HG02623 (cell line): ENCODE data around the gene MCRIP1.

Experiments used
- ATAC-seq: cut with Tn5 transposase; IDR thresholded peaks from one replicate; pipeline ENCODE4 v1.9.1; 2021; ENCODE audit warnings: moderate library complexity; ENCODE audit not compliant: unreplicated experiment

MCRIP1 gene

GRCh38 chr17:81807210-81807719 lies 25.8 kb downstream of the MCRIP1 start:
- no peak for ATAC-seq

DNA sequence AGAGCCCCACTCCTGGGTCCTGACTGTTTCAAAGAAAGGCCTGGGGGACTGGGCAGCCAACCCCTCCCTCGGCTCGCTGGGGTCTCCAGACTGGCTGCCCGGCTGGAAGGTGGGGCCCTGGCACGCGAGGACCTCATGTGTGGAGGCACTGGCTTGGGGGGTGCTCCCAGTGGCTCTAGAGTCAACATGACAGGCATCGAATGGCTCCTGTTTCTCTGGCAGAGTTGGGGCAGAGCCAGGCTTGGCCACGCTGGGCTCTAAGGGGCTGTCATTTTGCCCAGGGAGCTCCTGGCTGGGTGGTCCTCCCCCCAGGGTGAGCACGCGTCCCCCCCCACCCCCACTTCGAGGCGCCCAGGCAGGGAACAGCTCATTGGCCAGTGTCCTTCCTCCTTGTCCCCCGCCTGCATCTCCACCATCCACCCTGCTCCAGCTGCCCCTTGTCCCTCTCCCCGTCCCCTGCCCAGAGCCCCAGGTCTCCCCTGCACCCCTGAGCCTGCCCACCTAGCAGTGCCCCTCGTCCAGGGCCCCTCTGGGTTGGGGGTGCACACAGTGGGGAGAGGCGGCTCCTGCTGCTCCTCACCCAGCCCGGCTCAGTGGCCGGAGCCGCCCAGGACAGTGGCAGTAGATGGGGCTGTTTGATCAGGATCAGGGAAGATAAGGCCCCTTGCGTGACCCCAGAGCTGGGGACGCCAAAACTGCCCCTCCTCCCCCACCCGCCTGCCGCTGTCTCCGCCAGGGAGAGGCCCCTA lies 26.5 kb downstream of the MCRIP1 start:
- ATAC-seq = no peak

DNA sequence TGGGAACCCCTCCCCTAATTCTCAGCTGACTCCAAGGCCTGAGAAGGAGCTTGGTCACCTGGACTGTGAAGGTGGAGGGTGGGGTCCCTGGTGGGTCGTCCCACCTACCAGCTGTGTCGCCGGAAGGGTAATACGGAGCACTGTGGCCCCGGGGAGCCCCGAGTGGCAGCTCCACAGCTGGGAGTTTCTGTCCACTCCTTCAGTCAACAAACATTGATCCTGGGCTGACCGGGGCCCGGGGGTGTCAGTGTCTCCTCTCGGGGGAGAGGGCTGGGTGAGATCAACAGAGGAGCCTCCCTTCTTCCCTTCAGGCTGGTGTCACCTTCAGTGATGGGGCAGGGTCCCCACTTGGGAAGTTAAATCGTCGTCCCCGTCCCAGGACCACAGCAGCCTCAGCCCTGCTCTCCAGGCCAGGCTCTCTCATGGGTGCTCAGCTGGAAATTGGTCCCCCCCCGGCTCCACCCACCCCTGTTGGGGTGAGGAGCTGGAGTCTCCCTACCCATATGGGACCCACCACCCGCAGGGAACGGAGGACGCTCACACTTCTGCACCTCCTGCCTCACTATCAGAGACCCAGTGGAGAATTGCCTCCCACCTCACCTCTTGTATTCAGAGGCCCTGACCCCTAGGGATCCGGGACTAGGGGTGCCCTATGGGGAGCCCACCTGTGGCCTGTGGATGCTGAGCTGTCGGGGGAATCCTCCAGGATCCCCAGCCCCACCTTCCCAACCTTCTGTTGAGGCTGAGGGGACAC lies 27.2 kb downstream of the MCRIP1 start:
- ATAC-seq = no peak

- no peak for ATAC-seq
Observed at GRCh38 chr17:81804559-81805399, 28.3 kb downstream of the MCRIP1 start.

DNA sequence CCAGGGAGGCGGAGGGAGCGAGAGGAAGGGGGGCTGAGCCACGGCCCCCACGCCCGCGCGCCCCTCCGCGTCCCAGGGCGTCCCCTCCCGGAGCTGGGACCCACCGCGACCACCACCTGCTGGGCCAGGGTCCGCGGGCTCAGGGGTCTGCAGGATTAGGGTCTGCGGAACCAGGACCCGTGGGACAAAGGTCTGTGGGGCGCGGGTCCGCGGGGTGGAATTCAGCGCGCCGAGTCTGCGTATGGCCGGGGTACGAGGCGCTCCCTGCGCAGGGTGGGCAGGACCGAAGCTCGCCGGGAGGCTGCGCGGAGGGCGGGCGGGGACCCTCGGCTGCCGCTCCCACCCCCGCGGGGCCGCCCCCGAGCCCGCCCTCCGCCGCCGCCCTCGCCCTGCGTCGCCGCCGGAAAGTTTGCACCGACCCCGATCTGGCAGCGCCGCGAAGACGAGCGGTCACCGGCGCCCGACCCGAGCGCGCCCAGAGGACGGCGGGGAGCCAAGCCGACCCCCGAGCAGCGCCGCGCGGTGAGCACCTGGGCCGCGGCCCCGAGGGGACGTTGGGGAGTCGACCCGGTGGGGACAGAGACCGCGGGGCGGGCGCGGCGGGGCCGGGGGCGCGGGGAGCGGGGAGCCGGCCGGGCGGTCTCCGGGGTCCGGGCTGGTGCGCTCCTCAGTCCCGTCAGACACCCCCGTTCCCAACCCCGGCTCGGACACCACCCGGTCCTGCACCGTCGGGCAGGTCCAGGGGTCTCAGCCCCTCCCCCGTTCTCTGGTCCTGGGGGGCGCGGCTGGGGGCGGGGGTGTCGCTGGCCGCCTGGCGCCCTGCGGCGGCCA lies 29.1 kb downstream of the MCRIP1 start, which contains the start of gene GCGR:
Gene GCGR, plus strand, starts transcription at position 423 of the 831 bp plus-strand sequence. CDS start 4,869 bp downstream, outside the sequence.
- no peak for ATAC-seq

GRCh38 chr17:81802856-81803643 lies 30.0 kb downstream of the MCRIP1 start:
- ATAC-seq = no peak

DNA sequence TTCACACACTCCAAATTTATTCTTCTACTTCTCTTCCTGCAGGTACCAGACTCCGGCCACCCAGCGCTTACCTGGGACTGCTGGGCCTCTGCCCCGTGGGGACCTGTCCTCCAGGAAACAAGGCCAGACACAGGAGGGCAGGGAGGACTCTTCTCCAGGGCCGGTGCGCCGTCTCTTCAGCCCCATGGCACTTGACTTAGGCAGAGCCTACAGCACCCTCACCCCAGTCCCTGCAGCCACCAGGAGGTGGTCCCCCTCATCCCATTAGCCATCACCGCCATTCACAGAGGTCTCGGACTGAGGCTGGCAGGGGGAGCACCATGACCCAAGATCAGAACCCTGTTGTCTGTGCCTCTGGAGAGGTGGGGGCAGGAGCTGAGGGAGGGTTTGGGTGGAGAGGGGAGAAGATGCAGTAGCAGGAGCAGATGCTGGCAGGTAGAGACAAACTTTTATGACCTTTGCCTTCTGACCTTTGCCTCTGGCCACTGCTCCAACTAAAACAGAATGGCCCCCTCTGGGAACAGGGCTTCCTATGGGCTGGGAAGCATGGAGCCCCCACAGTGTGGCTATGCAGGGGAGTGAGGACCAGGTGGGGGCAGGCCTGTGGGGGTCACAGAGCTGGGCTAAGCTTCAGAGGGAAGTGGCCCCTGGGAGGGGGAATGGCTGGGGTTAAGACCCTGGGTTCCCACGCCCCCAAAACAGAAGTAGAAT lies 30.9 kb downstream of the MCRIP1 start:
- no peak for ATAC-seq

GRCh38 chr17:81801327-81801726 lies 31.8 kb downstream of the MCRIP1 start:
- no peak for ATAC-seq

DNA sequence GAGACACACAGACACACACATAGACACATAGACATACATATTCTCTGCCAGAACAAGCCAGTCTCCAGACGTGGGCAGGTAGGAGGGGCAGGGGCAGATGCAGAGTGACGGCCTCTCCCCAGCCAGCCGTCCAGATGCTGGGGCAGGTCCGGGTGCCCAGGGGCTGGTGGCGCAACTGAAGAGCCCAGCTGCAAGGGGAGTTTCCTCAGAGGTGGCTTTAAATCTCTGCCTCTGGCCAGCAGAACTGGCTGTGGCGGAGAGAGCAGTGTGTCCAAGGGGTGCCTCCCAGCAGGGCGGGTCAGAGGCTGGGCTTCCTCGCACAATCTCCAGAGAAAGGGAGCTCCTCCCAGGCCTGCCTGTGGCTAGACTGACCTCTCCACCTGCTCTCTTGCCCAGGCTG lies 38.6 kb downstream of the MCRIP1 start:
- no peak for ATAC-seq

DNA sequence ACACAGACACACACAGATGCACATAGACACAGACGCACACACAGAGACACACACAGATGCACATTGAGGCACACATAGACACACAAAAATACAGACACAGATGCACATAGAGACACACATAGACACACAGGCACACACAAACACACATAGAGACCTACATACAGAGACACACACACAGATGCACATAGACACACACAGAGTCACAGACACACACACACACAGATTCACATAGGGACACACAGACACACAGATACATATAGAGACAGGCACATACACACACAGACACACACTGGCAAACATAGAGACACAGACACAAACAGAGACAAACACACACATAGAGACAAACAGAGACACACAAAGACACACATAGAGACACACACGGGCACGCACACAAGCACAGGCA lies 39.0 kb downstream of the MCRIP1 start:
- ATAC-seq = no peak

DNA sequence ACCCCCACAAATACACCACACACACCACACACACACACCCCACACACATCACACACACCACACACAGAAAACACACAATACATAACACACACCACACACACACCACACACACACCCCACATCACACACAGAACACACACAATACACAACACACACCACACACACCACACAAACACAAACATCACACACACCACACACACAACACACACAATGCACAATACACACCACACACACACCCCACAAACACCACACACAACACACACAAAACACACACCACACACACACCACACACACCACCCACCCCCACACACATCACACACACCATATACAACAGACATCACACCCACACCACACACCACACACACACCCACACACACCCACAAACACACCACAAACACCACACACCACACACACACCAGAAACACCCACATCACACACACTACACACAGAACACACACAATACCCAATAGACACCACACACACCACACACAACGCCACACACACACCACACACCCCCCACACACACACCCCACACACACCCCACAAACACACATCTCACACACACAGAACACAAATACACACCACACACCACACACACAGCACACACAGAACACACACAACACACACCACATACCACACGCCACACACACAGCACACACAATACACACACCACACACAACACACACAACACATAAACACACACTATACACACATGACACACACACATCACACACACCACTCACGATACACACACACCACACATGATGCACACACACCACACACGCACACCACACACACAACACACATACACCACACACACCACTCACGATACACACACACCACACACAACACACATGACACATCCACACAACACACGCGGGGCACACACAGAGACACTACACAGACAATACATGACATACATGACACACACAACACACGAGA lies 40.1 kb downstream of the MCRIP1 start:
- no peak for ATAC-seq
